GM20431 (cell line): ENCODE measurements around the gene CATSPERZ.

Source experiments
- in situ Hi-C: fragments of 300-500 bp; cut with MseI, MboI; formaldehyde crosslinking; loops from one replicate; pipeline ENCODE4 v1.15.0; 2020; ENCODE audit warnings: low sequenced_read_pairs; ENCODE audit not compliant: unreplicated experiment

The CATSPERZ gene

DNA sequence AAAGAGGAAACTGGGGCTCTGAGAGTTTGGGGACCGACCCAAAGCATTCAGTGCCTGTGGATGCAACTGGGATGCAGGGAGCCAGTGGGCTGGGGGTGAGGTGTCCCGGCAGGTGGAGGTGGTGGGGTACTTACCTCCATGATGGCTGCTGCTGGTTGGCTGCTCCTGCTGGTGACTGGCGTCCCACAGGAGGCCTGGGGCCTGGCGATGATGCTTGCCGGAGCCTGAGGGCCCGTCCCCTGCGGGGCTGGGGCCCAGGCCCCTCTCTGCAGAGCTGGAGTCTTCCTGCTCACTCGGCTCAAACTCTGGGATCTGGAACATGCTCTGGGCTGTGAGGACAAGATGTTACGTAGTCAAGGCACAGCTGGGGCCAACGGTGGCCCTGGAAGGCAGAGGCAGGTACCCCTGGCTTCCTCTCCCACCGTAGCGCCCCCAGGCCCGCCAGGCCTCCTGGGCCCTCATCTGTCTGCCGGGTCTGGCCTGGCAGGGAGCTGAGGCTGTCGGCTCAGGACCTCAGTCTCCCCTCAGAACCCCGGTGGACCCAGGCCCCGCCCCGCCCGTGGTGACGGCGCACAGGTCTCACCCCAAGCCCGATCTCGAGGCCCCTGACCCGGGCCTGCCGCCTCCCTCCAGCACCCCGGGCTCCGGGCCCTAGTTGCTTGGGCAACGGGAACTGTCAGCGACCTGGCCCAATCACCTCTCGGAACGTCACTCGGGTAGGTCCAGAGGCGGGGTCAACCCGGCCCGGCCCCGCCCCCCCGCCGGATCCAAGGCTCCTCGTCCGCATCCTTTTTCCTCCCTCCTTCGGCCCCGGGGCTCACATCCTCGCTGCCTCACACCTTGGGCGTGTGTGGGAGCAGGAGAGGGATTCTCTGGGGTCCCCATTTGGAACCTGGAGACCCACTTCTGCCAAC, 15.9 kb upstream of the CATSPERZ start, which contains the start of gene BAD:
BAD (minus strand) TSS at position 618 of the 914 bp plus-strand sequence; CDS start at position 321, 297 bp downstream.
- in situ Hi-C loops: no loop called here

DNA sequence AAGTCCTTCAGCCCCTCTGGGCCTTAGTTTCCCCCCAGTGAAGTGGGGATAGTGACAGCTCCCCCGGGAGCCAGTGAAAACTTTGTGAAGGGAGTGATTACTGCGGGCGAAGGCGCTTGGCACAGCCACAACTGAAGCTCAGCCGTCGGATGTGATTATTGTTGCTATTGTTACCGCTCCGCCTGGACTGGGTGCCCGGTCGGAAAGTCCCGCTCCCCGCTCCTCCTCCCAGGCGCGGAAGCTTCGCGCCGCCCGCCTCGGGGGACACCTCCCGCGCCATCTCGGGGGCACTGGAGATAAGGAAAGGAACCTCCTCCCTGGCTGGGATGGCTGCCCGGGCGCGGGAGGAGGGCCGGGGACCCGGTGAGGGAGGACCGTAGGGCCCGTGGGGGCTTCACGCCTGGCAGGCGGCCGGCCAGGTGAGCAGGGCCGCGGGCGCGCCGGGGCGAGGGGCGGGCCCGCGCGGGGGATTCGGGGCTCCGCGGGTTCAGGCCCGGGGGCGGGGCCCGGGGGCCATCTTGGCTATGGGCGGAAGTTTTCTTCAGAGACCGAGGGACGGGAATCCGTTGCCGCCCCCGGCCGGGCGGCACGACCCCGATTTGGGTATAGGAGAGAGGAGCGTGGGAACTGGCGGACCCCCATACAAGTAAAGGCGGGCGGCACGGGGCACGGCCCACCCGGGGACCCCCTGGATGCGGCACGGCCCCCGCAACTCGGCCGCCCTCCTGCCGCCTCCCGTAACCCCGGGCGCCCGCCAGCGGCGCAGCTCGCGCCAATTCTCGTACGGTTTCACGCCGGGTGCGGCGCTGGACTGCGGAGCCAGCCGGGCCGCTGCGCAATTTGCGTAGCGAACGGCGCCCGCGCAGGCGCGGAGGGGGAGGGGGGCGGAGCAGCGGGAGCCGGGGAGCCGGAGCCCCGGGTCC, 14.9 kb upstream of the CATSPERZ start, which contains the start of gene GPR137:
GPR137 (plus strand) TSS at position 887 of the 923 bp plus-strand sequence. CDS start 677 bp downstream, outside the sequence.
- in situ Hi-C loops: no loop called here

DNA sequence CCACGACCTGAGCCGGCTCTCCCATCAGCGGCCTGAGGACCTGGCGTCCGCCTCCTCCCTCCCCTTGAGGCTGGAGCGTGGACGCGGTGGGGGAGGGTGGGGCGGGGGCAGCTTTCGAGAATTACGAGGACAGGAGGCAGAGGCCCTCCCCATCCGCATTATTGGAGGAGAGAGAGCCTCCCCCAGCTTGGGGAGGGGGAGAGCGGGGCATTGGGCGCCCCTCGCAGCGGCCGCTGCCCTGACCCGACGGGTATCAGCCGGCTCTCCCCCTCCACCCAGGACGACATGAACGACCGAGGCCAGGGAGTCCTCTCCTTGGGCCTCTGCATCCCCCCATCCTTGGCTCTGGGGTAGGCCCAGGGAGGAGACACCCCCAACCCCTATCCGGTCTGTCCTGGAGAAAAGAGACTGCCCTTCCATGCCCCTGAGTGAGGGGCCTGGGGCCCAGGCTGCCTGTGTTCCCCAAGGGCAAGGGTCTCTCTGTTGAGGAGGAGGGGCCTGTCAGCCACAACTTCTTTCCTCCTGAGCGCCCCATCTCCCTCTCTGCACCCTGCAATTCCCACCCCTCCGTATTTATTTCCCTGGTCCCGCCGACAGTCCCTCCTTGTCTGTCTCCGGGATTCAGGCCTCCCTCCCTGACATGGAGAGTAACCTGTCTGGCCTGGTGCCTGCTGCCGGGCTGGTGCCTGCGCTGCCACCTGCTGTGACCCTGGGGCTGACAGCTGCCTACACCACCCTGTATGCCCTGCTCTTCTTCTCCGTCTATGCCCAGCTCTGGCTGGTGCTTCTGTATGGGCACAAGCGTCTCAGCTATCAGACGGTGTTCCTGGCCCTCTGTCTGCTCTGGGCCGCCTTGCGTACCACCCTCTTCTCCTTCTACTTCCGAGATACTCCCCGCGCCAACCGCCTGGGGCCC, 14.0 kb upstream of the CATSPERZ start:
- in situ Hi-C loops: no loop called here

DNA sequence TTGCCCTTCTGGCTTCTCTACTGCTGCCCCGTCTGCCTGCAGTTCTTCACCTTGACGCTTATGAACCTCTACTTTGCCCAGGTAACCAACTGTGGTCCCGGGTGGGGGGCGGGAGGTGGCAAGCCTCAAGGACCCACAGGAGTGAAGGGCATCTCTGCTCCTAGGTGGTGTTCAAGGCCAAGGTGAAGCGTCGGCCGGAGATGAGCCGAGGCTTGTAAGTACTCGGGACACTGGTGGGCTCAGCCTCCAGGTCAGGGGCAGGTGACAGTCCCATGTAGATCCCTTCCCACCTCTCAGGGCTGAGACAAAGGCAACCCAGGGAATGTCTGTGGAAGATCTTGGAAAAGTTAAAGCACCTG, 13.4 kb upstream of the CATSPERZ start:
- in situ Hi-C loops: no loop called here

DNA sequence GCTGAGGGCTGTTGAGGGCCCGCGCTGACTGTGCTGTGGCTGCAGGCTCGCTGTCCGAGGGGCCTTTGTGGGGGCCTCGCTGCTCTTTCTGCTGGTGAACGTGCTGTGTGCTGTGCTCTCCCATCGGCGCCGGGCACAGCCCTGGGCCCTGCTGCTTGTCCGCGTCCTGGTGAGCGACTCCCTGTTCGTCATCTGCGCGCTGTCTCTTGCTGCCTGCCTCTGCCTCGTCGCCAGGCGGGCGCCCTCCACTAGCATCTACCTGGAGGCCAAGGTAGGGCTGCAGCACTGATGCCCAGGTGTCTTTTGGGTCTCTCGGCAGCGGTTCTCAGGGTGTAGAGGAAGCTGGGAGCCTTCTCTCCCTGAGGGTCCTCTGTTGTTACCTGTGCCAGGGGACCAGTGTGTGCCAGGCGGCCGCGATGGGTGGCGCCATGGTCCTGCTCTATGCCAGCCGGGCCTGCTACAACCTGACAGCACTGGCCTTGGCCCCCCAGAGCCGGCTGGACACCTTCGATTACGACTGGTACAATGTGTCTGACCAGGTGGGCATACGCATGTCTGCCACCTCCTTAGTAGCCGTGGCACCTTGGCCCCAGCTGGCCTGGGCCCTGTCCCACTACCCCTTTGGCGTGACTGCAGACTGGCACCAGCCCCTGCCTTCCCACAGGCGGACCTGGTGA, 12.3 kb upstream of the CATSPERZ start:
- in situ Hi-C loops: no loop called here

DNA sequence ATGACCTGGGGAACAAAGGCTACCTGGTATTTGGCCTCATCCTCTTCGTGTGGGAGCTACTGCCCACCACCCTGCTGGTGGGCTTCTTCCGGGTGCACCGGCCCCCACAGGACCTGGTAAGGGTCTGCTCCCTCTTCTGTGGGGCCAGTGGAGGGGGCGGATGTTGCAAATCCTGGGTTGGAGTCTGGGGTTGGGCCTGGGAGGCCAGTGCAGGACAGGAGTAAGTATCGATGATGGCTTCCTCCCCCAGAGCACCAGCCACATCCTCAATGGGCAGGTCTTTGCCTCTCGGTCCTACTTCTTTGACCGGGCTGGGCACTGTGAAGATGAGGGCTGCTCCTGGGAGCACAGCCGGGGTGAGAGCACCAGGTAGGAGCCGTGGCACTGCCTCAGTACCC, 11.8 kb upstream of the CATSPERZ start:
- in situ Hi-C loops: no loop called here

DNA sequence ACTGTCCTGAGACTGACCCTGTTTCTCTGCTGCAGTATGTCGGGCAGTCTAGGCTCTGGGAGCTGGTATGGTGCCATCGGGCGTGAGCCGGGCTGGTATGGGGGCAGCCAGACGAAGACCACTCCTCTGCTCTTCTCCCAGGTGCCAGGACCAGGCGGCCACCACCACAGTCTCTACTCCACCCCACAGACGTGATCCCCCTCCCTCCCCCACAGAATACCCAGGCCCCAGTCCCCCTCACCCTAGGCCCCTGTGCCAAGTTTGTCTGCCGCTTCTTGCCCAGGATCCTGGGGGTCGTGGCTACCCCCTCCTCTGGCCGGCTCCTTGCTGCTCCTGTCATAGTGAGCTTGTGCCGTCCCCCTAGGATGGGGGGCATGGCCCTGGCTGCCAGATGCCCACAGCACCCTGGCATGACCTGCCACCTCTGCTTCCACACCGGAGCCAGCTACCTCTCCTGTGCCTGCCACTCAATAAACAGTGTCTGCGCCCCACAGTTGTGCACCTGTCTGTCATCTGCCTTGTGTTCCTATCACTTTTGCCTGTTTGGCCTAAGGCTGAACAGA, 11.1 kb upstream of the CATSPERZ start:
- in situ Hi-C loops: no loop called here

DNA sequence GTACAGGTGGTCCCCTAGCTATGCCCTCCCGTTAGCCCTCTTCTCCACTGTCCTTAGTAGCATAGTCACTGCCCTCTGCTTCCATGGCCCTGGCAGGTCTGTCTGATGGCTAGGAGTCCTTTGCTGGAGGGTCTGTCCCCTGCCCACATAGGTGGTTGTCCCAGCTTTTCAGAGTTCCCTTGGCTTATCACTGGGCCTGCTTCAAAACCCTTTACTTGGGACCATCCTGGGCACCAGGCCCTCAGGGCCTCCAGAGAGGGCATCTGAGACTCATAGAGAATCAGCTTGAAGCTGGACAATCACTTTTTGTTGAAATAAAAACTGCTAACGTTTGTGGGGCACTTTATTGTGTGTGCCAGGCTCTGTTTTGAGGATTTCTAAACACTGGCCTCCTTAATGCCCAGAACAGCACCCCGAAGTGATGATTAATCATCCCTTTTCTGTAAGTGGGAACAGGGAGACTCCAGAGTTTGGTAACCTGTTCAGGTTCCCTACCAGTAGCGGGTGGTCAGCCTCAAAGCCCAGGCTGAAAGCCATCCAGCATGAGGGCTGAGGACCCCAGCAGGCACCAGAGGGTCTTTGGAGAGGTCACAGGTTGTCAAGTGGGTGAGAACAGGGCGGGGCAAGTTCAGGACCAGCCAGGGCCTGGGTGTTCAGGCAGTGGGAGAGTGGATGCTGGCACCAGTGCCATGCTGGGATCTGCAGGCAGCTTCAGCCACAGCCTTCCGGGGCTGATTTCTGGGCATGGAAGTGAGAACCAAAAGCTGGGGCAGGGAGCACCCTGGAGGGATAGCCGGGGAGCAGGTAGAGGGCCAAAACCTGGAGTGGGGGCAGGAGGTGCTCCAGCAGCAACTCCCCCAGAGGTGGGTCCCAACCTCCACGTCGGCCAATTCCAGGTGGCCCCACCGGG, 9.6 kb upstream of the CATSPERZ start:
- in situ Hi-C loops: no loop called here

DNA sequence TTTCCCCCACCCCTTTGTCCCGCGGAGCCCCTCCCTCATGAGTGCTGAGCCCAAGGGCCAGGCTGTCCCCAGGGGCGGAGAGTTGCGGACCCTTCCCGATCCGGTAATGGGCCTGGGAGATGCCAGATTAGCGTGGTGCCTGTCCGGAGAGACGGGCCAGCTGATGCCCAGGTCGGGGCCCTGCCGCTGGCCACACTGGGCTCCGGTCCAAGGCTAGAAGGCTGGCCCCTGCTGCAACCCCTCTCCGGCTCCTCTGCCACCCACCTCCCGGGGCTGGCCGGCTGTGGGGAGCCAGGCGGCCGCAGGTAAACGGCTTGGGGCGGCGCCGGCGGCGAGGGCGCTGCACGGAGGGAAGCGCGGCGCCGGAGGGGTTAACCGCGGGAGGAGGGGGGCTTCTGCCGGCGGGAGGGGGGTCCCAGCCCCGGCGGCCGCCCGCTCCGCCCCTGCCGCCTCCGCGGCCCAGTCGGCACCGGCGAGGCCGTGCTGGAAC, 8.9 kb upstream of the CATSPERZ start, which contains the start of gene KCNK4:
KCNK4 (plus strand) TSS at position 41 of the 490 bp plus-strand sequence. CDS start 1,717 bp downstream, outside the sequence.
- in situ Hi-C loops: no loop called here

DNA sequence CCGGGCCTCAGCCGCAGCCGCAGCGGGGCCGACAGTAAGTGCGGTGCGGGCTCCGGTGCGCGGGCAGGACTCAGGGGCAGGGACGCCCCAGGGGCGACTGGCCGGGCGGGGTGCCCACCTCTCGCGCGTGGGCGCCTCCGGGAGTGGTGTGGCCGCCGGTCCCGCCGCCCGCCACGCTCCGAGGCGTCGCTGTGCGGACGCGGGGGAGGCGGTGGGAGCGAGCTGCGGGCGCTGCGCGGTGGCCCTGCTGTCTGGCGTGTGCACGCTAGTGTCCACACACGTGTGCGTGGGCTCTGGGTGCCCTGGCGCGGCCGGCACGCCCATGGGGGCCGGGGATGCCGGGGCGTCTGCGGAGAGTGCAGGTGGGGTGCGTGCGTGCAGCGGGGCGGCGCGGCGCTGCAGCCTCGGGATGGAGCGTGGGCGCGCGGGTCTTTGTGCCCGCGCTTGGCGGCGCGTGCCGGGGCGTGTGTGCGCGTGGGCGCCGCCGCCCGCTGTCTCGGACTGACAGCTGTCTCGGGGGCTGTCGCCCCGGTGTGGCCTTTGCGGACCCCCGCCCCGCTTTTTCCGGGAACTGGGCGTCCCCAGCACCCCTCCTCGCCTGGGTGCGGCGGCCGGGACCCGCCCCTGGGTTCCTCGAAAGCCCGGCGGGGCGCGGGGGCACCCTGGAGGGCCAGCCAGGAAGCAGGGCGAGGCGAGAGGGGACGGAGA, 8.3 kb upstream of the CATSPERZ start:
- in situ Hi-C loops: no loop called here

DNA sequence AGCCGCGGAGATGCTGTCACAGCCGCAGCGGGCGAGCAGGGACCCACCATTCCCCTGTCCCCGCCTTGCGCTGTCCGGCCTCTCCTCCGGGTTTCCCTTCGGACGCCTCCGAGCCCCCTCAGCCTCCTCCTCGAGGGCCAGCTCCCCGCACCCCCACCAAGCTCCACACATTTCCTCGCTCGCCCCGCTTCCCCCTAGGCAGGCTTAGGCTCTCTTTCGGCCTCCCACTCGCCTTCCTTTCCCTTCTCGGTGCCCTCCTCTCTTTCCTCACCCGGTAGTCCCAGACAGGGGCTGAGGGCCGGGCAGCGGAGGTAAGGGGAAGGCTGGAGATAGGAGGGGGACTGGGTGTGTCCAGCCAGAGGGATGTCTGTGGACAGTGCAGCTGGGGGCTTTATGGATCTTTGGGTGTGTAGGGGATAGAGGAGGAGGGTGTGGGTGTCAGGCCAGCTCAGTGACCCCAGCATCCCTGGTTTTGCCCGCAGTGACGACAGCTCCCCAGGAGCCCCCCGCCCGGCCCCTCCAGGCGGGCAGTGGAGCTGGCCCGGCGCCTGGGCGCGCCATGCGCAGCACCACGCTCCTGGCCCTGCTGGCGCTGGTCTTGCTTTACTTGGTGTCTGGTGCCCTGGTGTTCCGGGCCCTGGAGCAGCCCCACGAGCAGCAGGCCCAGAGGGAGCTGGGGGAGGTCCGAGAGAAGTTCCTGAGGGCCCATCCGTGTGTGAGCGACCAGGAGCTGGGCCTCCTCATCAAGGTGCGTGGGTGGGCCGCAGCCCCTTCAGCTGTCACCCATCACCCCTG, 7.5 kb upstream of the CATSPERZ start:
- in situ Hi-C loops: no loop called here

DNA sequence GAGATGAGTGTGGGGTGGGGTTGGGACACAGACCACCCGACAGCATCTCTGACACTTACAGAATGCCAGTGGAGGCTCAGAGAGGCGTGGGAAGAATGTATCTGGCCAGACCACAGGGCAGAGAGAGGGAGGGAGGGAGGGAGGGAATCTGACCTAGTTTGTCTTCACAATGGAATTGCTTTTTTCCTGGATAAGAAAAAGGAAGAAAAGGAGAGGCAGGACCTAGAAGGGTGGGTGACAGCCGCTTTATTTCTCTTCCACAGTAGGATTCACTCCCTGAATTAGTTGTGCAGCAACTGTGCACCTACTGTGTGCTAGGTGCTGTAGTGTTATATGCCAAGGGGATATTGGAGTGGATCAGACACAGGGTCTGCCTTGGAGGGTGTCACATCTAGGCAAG, 5.4 kb upstream of the CATSPERZ start:
- in situ Hi-C loops: no loop called here

DNA sequence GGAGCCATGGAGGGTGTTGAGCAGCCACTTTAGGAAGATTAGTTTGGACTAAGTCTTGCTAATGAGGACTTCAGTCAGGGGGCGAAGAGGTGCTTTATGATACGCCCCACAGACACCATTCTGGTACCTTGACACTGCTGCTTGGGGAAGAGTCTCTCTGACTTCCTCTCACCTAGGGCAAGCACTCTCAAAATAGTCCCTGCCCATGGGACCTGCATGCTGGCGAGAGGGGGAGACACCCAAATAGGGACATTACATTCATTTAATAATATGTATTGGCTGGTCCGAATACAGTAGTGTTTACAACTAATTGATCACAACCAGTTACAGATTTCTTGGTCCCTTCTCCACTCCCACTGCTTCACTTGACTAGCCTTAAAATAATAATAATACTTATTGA, 4.4 kb upstream of the CATSPERZ start:
- in situ Hi-C loops: no loop called here

DNA sequence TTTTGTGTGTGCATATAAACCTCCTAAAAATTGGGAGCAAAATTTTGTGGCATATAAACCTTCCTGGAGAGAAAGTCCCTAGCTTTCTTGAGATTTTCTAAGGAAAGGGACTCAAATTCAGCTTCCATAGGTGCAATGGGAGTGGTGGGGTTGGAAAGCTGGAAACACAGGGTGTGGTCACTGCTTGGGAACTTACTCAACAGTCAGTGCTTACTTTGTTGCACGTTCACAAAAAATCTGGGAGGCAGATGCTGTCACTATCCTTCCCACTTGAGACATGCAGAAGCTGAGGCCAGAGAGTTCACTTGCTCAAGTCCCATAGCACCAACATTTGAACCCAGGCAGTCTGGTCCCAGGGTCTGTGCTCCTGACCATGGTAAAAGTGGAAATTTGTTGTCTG, 3.9 kb upstream of the CATSPERZ start:
- in situ Hi-C loops: no loop called here

DNA sequence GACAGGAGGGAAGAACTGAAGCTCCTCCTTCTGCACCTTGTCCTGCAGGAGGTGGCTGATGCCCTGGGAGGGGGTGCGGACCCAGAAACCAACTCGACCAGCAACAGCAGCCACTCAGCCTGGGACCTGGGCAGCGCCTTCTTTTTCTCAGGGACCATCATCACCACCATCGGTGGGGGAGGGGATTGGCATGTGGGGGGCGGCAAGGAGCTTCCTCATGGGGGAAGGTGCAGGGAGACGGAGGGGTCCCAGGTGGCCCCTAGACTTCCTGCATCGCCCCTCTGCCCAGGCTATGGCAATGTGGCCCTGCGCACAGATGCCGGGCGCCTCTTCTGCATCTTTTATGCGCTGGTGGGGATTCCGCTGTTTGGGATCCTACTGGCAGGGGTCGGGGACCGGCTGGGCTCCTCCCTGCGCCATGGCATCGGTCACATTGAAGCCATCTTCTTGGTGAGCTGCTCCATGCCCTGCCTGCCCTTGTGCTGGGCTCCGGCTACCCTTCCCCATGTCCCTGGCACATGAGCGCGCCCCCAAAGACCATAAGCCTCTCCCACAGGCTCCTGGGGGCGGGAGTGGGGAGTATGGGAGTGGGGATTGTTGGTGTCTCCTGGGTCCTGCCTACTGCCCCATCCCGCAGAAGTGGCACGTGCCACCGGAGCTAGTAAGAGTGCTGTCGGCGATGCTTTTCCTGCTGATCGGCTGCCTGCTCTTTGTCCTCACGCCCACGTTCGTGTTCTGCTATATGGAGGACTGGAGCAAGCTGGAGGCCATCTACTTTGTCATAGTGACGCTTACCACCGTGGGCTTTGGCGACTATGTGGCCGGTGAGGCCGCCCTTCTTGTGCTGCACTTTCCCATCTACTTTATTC, 3.1 kb upstream of the CATSPERZ start:
- in situ Hi-C loops: no loop called here
